ENCODE data around the gene IDH3A. TPM values are rescaled to one million over a fixed set of nuclear protein-coding genes. Genes with fewer than 3 reads are reported as not detected.

The IDH3A gene
- total RNA-seq, 2 experiments from 2014 or later: 47.0 to 140 TPM

- Histone ChIP-seq H3K9me2 (ENCODE audit: insufficient read depth, low read length) (no peaks in the 10 kb centered on the region), H2AFZ (ENCODE audit: low read length) (no peak overlapping the region), H3K9me3 (ENCODE audit: low read length) (no peaks in the 10 kb centered on the region), H3K27ac (ENCODE audit: low read depth, low read length, poor library complexity, severe bottlenecking) (no peak overlapping the region), H3K4me2 (ENCODE audit: low read length) (no peak overlapping the region), H3K4me3 (ENCODE audit: low read depth, low read length, poor library complexity, severe bottlenecking) (no peak overlapping the region), H4K20me1 (ENCODE audit: insufficient read depth, low read length) (no peaks in the 10 kb centered on the region), H3K79me2 (ENCODE audit: insufficient read depth, low read depth, low read length) (no peaks in the 10 kb centered on the region), H3K4me1 (ENCODE audit: insufficient read depth, low read length, poor library complexity, severe bottlenecking) (no peaks in the 10 kb centered on the region), H3K36me3 (ENCODE audit: insufficient read depth, low read length) (no peaks in the 10 kb centered on the region)
- intact Hi-C loops (cut with micrococcal nuclease; ENCODE audit: unreplicated experiment): no loop called here
- DNase-seq (ENCODE audit: low spot score): no peak
- TF ChIP-seq EZH2phosphoT487 (IDR thresholded peaks at IDR 0.05; ENCODE audit: borderline replicate concordance, low read depth, low read length): no peak
- TF ChIP-seq, protein P1, sequence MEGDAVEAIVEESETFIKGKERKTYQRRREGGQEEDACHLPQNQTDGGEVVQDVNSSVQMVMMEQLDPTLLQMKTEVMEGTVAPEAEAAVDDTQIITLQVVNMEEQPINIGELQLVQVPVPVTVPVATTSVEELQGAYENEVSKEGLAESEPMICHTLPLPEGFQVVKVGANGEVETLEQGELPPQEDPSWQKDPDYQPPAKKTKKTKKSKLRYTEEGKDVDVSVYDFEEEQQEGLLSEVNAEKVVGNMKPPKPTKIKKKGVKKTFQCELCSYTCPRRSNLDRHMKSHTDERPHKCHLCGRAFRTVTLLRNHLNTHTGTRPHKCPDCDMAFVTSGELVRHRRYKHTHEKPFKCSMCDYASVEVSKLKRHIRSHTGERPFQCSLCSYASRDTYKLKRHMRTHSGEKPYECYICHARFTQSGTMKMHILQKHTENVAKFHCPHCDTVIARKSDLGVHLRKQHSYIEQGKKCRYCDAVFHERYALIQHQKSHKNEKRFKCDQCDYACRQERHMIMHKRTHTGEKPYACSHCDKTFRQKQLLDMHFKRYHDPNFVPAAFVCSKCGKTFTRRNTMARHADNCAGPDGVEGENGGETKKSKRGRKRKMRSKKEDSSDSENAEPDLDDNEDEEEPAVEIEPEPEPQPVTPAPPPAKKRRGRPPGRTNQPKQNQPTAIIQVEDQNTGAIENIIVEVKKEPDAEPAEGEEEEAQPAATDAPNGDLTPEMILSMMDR (conservative IDR thresholded peaks at IDR 0.05; ENCODE audit: low read length): no peak
- CTCF ChIA-PET (ENCODE audit: unreplicated experiment): no interaction called here
- POLR2A ChIA-PET: no interaction called here
- no TSS peak for BruUV-seq (replicated peaks)
Measured at GRCh38 chr15:78142332-78142731, 6.8 kb upstream of the IDH3A start.

- Histone ChIP-seq H3K27ac (ENCODE audit: low read depth, low read length, poor library complexity, severe bottlenecking) (no peak overlapping the region), H3K4me2 (ENCODE audit: low read length) (no peak overlapping the region), H2AFZ (ENCODE audit: low read length) (no peak overlapping the region), H4K20me1 (ENCODE audit: insufficient read depth, low read length) (peaks cover 8% of the 10 kb centered on the region; the same call in 1 of the 2 replicates), H3K9me2 (ENCODE audit: insufficient read depth, low read length) (no peaks in the 10 kb centered on the region), H3K4me1 (ENCODE audit: insufficient read depth, low read length, poor library complexity, severe bottlenecking) (peaks cover 20% of the 10 kb centered on the region), H3K79me2 (ENCODE audit: insufficient read depth, low read depth, low read length) (peaks cover 29% of the 10 kb centered on the region), H3K36me3 (ENCODE audit: insufficient read depth, low read length) (peaks cover 9% of the 10 kb centered on the region), H3K9me3 (ENCODE audit: low read length) (no peaks in the 10 kb centered on the region), H3K4me3 (ENCODE audit: low read depth, low read length, poor library complexity, severe bottlenecking) (no peak overlapping the region)
- ChIA-PET POLR2A (no interaction called here), CTCF (ENCODE audit: unreplicated experiment) (no interaction called here)
- no peak for DNase-seq (ENCODE audit: low spot score)
- intact Hi-C loops (cut with micrococcal nuclease; ENCODE audit: unreplicated experiment): no loop called here
- TF ChIP-seq EZH2phosphoT487 (IDR thresholded peaks at IDR 0.05; ENCODE audit: borderline replicate concordance, low read depth, low read length): no peak
- TF ChIP-seq, protein P1 (conservative IDR thresholded peaks at IDR 0.05; ENCODE audit: low read length): no peak
- no TSS peak for BruUV-seq (replicated peaks)
Measured at GRCh38 chr15:78146425-78147154, 2.6 kb upstream of the IDH3A start.

GRCh38 chr15:78147566-78147965, 1.6 kb upstream of the IDH3A start:
- no peak overlapping the region for H3K4me3 ChIP-seq (ENCODE audit: low read depth, low read length, poor library complexity, severe bottlenecking)
- intact Hi-C loops (cut with micrococcal nuclease; ENCODE audit: unreplicated experiment): no loop called here
- CTCF ChIA-PET (ENCODE audit: unreplicated experiment): no interaction called here
- no peak for DNase-seq (ENCODE audit: low spot score)
- TF ChIP-seq, protein P1 (conservative IDR thresholded peaks at IDR 0.05; ENCODE audit: low read length): no peak
- TF ChIP-seq EZH2phosphoT487 (IDR thresholded peaks at IDR 0.05; ENCODE audit: borderline replicate concordance, low read depth, low read length): no peak
- no TSS peak for BruUV-seq (replicated peaks)
- peaks cover 11% of the 10 kb centered on the region for H3K36me3 ChIP-seq (ENCODE audit: insufficient read depth, low read length)
- H4K20me1 ChIP-seq (ENCODE audit: insufficient read depth, low read length): peaks cover 8% of the 10 kb centered on the region; the same call in 1 of the 2 replicates
- H3K79me2 ChIP-seq (ENCODE audit: insufficient read depth, low read depth, low read length): peaks cover 36% of the 10 kb centered on the region
- H3K9me3 ChIP-seq (ENCODE audit: low read length): no peaks in the 10 kb centered on the region
- H3K27ac ChIP-seq (ENCODE audit: low read depth, low read length, poor library complexity, severe bottlenecking): no peak overlapping the region
- POLR2A ChIA-PET: interaction anchor here (1.6 kb wide), 1 partner anchor 8 kb away, joined by 7 read pairs; no protein-coding TSS in a partner anchor
- H3K4me1 ChIP-seq (ENCODE audit: insufficient read depth, low read length, poor library complexity, severe bottlenecking): peaks cover 21% of the 10 kb centered on the region
- no peaks in the 10 kb centered on the region for H3K9me2 ChIP-seq (ENCODE audit: insufficient read depth, low read length)
- no peak overlapping the region for H2AFZ ChIP-seq (ENCODE audit: low read length)
- H3K4me2 ChIP-seq (ENCODE audit: low read length): no peak overlapping the region
